D341Med (cell line): Measurements from ENCODE around the gene GPAT3.
"Not testable (repeated sequence)": the region's sequence is repeated elsewhere in the genome, so short reads cannot be mapped to it uniquely, and the experiment has no call there.

Experiments used
- DNase-seq: peaks from one replicate; pipeline ENCODE4 v3.0.0; 2012; ENCODE audit warnings: low spot score

The GPAT3 gene

GRCh38 chr4:83552083-83552482 lies 16.2 kb downstream of the GPAT3 start:
- no peak for DNase-seq

GRCh38 chr4:83552924-83553323 lies 17.0 kb downstream of the GPAT3 start:
- no peak for DNase-seq

GRCh38 chr4:83556006-83556707 lies 20.2 kb downstream of the GPAT3 start:
- no peak for DNase-seq

- no peak for DNase-seq
Measured at GRCh38 chr4:83556816-83557215, 20.9 kb downstream of the GPAT3 start.

- no peak for DNase-seq
Measured at GRCh38 chr4:83558059-83558653, 22.2 kb downstream of the GPAT3 start.

- DNase-seq, result no peak
Measured at GRCh38 chr4:83558680-83559079, 22.8 kb downstream of the GPAT3 start.

- no peak for DNase-seq
Measured at GRCh38 chr4:83560523-83560922, 24.6 kb downstream of the GPAT3 start.

GRCh38 chr4:83561381-83561780 lies 25.5 kb downstream of the GPAT3 start:
- no peak for DNase-seq

- DNase-seq, result no peak
Measured at GRCh38 chr4:83563998-83564397, 28.1 kb downstream of the GPAT3 start.

- DNase-seq, result no peak
Measured at GRCh38 chr4:83568062-83568461, 32.2 kb downstream of the GPAT3 start.

- DNase-seq, result no peak
Measured at GRCh38 chr4:83569429-83569828, 33.5 kb downstream of the GPAT3 start.

GRCh38 chr4:83569987-83570386 lies 34.1 kb downstream of the GPAT3 start:
- DNase-seq, result no peak

GRCh38 chr4:83572848-83573247 lies 36.9 kb downstream of the GPAT3 start:
- no peak for DNase-seq

- DNase-seq, result no peak
Measured at GRCh38 chr4:83574247-83574646, 38.3 kb downstream of the GPAT3 start.

GRCh38 chr4:83576237-83576636 lies 40.3 kb downstream of the GPAT3 start:
- not testable (repeated sequence) for DNase-seq

- DNase-seq, result no peak
Measured at GRCh38 chr4:83581411-83582288, 45.7 kb downstream of the GPAT3 start.

GRCh38 chr4:83582289-83582785 lies 46.4 kb downstream of the GPAT3 start:
- DNase-seq, result no peak

GRCh38 chr4:83585982-83586508 lies 50.1 kb downstream of the GPAT3 start:
- DNase-seq, result no peak

GRCh38 chr4:83589279-83589678 lies 53.4 kb downstream of the GPAT3 start:
- DNase-seq, result no peak

- DNase-seq, result no peak
Measured at GRCh38 chr4:83591056-83591455, 55.1 kb downstream of the GPAT3 start.

- no peak for DNase-seq
Measured at GRCh38 chr4:83591730-83592129, 55.8 kb downstream of the GPAT3 start.

- DNase-seq, result no peak
Measured at GRCh38 chr4:83599183-83599582, 63.3 kb downstream of the GPAT3 start.

GRCh38 chr4:83603129-83603528 lies 67.2 kb downstream of the GPAT3 start:
- DNase-seq, result no peak
